ENCODE results near the gene UPK3A. TPM values are rescaled to one million over a fixed set of nuclear protein-coding genes. Genes with fewer than 3 reads are reported as not detected.

The UPK3A gene
- total and polyA plus RNA-seq, 2 of the 13 experiments (the other 11 are each of a cell fraction or from before 2014, with no cell fraction given), result 10.5 to 13.8 TPM

DNA sequence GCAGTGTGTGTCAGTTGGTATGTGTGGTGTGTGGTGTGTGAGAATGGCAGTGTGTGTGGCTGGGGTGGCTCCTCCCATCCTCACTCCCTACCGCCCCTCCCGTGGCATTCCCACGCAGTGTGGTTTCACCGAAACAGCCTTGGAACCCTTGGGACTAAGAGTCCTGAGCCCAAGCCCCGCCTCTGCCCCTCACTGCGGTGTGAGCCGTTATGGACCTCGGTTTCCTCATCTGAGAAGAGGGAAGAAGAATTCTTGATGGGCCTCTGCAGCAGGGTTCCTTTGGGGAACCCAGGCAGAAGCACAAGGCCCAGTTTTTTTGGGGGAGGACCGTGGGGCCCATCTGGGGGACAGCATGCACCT is 7.2 kb downstream of the UPK3A start:
- FAIRE-seq, result no peak
- no peak overlapping the region for H3K4me3 ChIP-seq (replicated peaks in 1 of 3; ENCODE audit: insufficient read depth in 1 of 3, low read depth in 2 of 3, low read length in 3 of 3)
- no peaks in the 10 kb centered on the region for H3K9me3 ChIP-seq (ENCODE audit: low read length)
- POLR2A ChIA-PET, result no interaction called here
- no peak overlapping the region for H3K4me2 ChIP-seq (ENCODE audit: low read depth, low read length)
- WGBS (ENCODE audit: low lambda C conversion rate), result 100% methylated on average over 6 of the region's 9 CpGs
- no peaks in the 10 kb centered on the region for H4K20me1 ChIP-seq (ENCODE audit: insufficient read depth, low read length)
- H3K27ac ChIP-seq (ENCODE audit: extremely low read length, insufficient read depth, low read length), result no peak overlapping the region
- H3K9ac ChIP-seq (ENCODE audit: insufficient read depth, low read depth, low read length), result no peak overlapping the region
- no peak for TF ChIP-seq GATAD1 (CRISPR knock-in tag; IDR thresholded peaks at IDR 0.05)
- no peak for TF ChIP-seq FIP1L1 (IDR thresholded peaks at IDR 0.05; ENCODE audit: borderline replicate concordance, insufficient read depth, low read depth, low read length)
- TF ChIP-seq, protein P1, sequence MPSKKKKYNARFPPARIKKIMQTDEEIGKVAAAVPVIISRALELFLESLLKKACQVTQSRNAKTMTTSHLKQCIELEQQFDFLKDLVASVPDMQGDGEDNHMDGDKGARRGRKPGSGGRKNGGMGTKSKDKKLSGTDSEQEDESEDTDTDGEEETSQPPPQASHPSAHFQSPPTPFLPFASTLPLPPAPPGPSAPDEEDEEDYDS (CRISPR knock-in tag; IDR thresholded peaks at IDR 0.05), result no peak
- no peak for TF ChIP-seq ZNF891 (CRISPR knock-in tag; IDR thresholded peaks at IDR 0.05)
- TF ChIP-seq, protein P2, sequence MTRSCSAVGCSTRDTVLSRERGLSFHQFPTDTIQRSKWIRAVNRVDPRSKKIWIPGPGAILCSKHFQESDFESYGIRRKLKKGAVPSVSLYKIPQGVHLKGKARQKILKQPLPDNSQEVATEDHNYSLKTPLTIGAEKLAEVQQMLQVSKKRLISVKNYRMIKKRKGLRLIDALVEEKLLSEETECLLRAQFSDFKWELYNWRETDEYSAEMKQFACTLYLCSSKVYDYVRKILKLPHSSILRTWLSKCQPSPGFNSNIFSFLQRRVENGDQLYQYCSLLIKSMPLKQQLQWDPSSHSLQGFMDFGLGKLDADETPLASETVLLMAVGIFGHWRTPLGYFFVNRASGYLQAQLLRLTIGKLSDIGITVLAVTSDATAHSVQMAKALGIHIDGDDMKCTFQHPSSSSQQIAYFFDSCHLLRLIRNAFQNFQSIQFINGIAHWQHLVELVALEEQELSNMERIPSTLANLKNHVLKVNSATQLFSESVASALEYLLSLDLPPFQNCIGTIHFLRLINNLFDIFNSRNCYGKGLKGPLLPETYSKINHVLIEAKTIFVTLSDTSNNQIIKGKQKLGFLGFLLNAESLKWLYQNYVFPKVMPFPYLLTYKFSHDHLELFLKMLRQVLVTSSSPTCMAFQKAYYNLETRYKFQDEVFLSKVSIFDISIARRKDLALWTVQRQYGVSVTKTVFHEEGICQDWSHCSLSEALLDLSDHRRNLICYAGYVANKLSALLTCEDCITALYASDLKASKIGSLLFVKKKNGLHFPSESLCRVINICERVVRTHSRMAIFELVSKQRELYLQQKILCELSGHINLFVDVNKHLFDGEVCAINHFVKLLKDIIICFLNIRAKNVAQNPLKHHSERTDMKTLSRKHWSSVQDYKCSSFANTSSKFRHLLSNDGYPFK (CRISPR knock-in tag; IDR thresholded peaks at IDR 0.05; ENCODE audit: borderline replicate concordance), result no peak
- TF ChIP-seq NPAS2 (CRISPR knock-in tag; IDR thresholded peaks at IDR 0.05; ENCODE audit: borderline replicate concordance), result no peak
- TF ChIP-seq KDM1A (CRISPR knock-in tag; IDR thresholded peaks at IDR 0.05), result no peak
- no peak overlapping the region for H2AFZ ChIP-seq (ENCODE audit: low read length)
- no peak for ATAC-seq
- BruUV-seq (replicated peaks), result no TSS peak
- CTCF ChIA-PET (ENCODE audit: low intra/inter-chr PET ratio, low total read pairs), result no interaction called here
- intact Hi-C loops (cut with micrococcal nuclease; ENCODE audit: unreplicated experiment) (no loop called here), in situ Hi-C loops (cut with HindIII; ENCODE audit: extremely low pct_ligation_motif_present, low pct_unique_long_range_greater_than_20kb) (no loop called here)
- H3K36me3 ChIP-seq (replicated peaks in 1 of 2; ENCODE audit: control insufficient read depth in 1 of 2, insufficient read depth in 2 of 2, low read length in 2 of 2), result no peaks in the 10 kb centered on the region
- H3K4me1 ChIP-seq (ENCODE audit: insufficient read depth, low read length), result peaks cover 26% of the 10 kb centered on the region
- no peak for DNase-seq (ENCODE audit: low spot score)
- H3K79me2 ChIP-seq (ENCODE audit: insufficient read depth, low read length), result no peaks in the 10 kb centered on the region
- H3K27me3 ChIP-seq (ENCODE audit: control insufficient read depth in 1 of 2, insufficient read depth in 2 of 2, low read length in 2 of 2), result no peaks in the 10 kb centered on the region
